Cardiac muscle cell (in vitro differentiated cells and primary cell): ENCODE measurements around the gene BICD1. TPM values are rescaled to one million over a fixed set of nuclear protein-coding genes. Genes with fewer than 3 reads are reported as not detected.

Experiments
- DNase-seq, 2 donors: peaks; one replicate each; pipeline versions ENCODE4 v3.0.0 to v3.0.0-alpha.2; 2010 to 2017; ENCODE audit warnings: low read depth in 1 of 2, low spot score in 1 of 2
- H3K27ac ChIP-seq: fragments of 200-600 bp; sonication (generic); 2 replicates; pipeline ENCODE4 v1.5.1; 2016
- H3K27me3 ChIP-seq: fragments of 200-600 bp; sonication (generic); 2 replicates; pipeline ENCODE4 v1.6.0; 2016; ENCODE audit warnings: control low read depth
- H3K36me3 ChIP-seq: fragments of 200-600 bp; sonication (generic); 2 replicates; pipeline ENCODE4 v1.5.1; 2016; ENCODE audit warnings: control low read depth
- H3K4me1 ChIP-seq: fragments of 200-600 bp; sonication (generic); 2 replicates; pipeline ENCODE4 v1.8.1; 2017; ENCODE audit warnings: low read depth, mild to moderate bottlenecking, mixed run types
- H3K4me3 ChIP-seq: fragments of 200-600 bp; sonication (generic); 2 replicates; pipeline ENCODE4 v1.5.1; 2016; ENCODE audit warnings: mild to moderate bottlenecking
- H3K9me3 ChIP-seq: fragments of 200-600 bp; sonication (generic); 2 replicates; pipeline ENCODE4 v1.5.1; 2017; ENCODE audit warnings: low read depth, mild to moderate bottlenecking, control low read depth
- polyA plus RNA-seq: library from polyadenylated mRNA; unstranded; fragments of >200 nt; fragmentation: Nextera tagmentation; extraction: Ambion mirVana; gene quantifications from 2 replicates; pipeline ENCODE4 v1.2.1, GENCODE V29; 2016
- total RNA-seq: library from RNA; depleted of rRNA; stranded (reverse); fragments of >200 nt; gene quantifications from 2 replicates; pipeline ENCODE4 v1.2.3, GENCODE V29; 2016
- TF ChIP-seq, protein P1 (sequence below): IDR thresholded peaks from 2 replicates; pipeline ENCODE4 v1.5.1; 2012; ENCODE audit warnings: low read depth, mild to moderate bottlenecking, low read length

The BICD1 gene
- total and polyA plus RNA-seq, 2 experiments from 2014 or later, result 13.3 to 16.6 TPM

DNA sequence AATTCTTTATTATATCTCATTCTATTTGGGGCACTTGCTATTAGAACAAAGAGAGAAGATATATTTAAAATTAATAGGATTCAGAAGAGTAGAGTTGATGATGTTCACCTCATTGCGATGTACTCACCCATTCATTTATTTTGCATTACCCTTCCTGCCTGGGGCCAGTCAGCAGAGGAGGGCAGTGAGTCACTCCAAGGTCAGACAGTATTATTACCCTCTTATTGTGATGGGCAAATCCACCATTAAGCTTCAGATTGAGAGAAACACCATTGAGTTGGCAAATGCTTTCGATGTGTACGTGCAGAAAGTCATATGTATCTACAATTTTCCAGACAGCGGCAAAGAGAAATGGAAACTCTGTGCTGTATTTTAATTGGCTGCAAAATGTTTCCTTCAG, 134.2 kb downstream of the BICD1 start:
- H3K9me3 ChIP-seq, result no peaks in the 10 kb centered on the region
- TF ChIP-seq, protein P1, sequence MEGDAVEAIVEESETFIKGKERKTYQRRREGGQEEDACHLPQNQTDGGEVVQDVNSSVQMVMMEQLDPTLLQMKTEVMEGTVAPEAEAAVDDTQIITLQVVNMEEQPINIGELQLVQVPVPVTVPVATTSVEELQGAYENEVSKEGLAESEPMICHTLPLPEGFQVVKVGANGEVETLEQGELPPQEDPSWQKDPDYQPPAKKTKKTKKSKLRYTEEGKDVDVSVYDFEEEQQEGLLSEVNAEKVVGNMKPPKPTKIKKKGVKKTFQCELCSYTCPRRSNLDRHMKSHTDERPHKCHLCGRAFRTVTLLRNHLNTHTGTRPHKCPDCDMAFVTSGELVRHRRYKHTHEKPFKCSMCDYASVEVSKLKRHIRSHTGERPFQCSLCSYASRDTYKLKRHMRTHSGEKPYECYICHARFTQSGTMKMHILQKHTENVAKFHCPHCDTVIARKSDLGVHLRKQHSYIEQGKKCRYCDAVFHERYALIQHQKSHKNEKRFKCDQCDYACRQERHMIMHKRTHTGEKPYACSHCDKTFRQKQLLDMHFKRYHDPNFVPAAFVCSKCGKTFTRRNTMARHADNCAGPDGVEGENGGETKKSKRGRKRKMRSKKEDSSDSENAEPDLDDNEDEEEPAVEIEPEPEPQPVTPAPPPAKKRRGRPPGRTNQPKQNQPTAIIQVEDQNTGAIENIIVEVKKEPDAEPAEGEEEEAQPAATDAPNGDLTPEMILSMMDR, result no peak

DNA sequence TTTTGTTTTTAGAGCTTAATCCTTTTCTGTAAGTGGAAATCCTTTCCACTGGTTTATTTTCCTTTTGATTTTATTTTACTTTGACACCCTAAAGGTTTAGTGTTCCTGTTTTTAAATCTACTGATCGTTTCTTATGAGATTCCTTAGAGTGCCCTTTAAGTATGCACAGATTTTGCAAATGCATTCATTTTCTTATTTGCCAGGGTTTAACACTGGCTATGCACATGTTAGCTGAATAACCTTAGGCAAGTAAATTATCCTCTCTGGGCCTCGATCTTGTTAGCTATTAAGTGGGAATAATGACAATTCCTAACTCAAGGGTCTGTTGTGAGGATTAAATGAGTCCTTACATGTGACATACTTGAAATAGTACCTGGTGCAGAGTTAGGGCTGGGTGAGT, 136.0 kb downstream of the BICD1 start:
- Histone ChIP-seq H3K27me3 (no peaks in the 10 kb centered on the region), H3K9me3 (no peaks in the 10 kb centered on the region), H3K4me1 (no peaks in the 10 kb centered on the region), H3K4me3 (no peak overlapping the region), H3K27ac (no peak overlapping the region), H3K36me3 (no peaks in the 10 kb centered on the region)
- TF ChIP-seq, protein P1, result no peak
- no peak for DNase-seq

More for the DNA sequence above, 134.2 kb downstream of the BICD1 start:
- Histone ChIP-seq H3K27me3 (no peaks in the 10 kb centered on the region), H3K4me3 (no peak overlapping the region), H3K27ac (no peak overlapping the region), H3K4me1 (no peaks in the 10 kb centered on the region), H3K36me3 (no peaks in the 10 kb centered on the region)
- DNase-seq, result no peak

DNA sequence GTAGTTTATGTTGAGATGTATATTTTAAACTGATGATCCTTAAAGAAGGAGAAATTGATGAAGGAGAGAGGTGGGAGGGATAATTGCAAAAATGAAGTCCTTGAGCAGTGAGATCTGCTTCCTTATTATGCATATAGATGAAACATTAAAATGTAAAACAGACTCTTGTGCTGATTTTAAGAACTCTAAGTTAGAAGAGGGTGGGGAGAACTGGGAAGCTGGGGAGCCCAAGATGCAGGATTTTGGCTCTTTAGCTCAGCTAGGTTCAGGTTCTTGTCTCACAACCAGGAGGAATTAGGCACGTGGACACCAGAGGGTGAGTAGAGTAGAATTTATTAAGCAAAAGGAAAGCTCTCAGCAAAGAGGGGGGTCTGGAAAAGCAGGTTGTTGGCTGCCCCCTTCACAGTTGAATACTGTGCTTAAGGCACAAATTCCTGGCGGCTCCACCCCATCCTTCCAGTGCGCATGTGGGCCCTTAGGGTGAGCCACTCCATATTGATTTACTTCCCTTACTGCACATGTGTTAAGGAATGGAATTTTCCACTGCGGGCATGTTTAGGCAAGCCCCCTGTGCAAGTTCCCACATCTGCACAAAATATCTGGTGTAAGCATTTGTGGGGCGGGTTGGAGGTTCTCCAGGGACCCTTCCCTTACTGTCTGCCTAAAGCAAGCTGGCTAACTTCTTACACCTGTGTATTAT, 141.9 kb downstream of the BICD1 start:
- no peak overlapping the region for H3K27ac ChIP-seq
- DNase-seq, result no peak
- H3K36me3 ChIP-seq, result no peaks in the 10 kb centered on the region

DNA sequence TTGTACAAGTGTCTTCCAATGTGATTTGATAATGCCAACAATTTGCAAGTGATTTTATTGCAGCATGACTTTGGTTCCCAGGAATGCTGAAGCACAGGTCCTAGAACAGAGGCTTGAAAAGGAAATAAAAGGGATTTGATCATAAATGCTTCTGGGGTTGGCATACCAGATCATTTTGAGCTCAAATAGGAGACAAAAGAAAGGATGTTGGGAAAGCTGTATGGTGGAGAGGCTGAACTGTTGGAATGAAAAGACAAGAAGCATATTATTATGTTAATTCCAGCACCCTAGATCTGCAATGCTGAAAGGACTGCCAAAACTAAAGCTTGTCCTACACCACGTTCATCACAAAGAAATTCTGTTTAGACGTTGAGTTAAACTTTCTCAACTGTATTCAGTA, 143.1 kb downstream of the BICD1 start:
- no peak overlapping the region for H3K27ac ChIP-seq
- DNase-seq, result no peak
- no peaks in the 10 kb centered on the region for H3K9me3 ChIP-seq
- H3K4me1 ChIP-seq, result no peaks in the 10 kb centered on the region
- H3K36me3 ChIP-seq, result no peaks in the 10 kb centered on the region
- no peaks in the 10 kb centered on the region for H3K27me3 ChIP-seq
- TF ChIP-seq, protein P1, result no peak
- no peak overlapping the region for H3K4me3 ChIP-seq

More for the DNA sequence above, 141.9 kb downstream of the BICD1 start:
- no peaks in the 10 kb centered on the region for H3K4me1 ChIP-seq
- TF ChIP-seq, protein P1, result no peak
- H3K4me3 ChIP-seq, result no peak overlapping the region
- H3K27me3 ChIP-seq, result no peaks in the 10 kb centered on the region
- no peaks in the 10 kb centered on the region for H3K9me3 ChIP-seq

DNA sequence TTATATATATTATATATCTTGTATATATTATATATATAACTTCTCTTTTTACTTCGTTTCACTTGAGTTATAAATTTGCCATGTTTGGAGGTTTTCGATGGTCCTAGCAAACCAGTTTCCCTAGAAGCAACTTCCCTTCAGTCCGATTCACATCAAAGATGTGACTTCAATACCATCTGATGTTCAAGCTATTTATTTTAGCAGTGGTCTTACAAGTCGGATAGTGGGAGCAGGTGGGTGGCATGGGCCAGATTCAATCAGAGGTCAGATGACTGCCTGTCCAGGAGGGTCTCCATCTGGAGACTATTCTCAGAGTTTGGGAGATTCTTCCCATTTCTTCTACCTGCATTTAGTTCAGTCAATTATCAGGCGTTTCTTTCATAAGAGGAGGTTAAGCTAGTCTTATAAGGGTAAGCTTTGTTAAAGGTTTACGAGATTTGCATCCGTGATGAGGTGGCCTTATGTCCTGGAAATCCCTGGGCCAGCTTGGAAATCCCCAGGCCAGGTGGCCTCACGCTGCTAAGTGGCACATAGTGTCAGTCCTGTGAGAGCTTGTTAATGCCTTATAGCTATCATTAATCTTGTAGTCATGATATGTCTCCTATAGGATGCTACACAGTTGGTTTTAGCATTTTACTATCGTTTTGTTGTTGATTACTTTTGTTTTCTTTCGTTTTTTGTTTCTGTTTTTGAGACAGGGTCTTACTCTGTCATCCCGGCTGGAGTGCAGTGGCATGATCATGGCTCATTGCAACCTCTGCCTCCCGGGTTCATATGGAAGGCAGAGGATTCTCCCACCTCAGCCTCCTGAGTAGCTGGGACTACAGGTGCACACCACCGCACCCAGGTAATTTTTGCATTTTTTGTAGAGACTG, 145.8 kb downstream of the BICD1 start:
- H3K27me3 ChIP-seq, result no peaks in the 10 kb centered on the region
- H3K27ac ChIP-seq, result no peak overlapping the region
- H3K9me3 ChIP-seq, result no peaks in the 10 kb centered on the region
- DNase-seq, result no peak
- H3K36me3 ChIP-seq, result no peaks in the 10 kb centered on the region
- TF ChIP-seq, protein P1, result no peak
- no peak overlapping the region for H3K4me3 ChIP-seq
- no peaks in the 10 kb centered on the region for H3K4me1 ChIP-seq
